Ishikawa (cell line): ENCODE measurements around the gene PBX4.

Experiments used
- CEBPB ChIP-seq: IDR thresholded peaks from 2 replicates; pipeline ENCODE4 v1.6.1; 2012
- CREB1 ChIP-seq: IDR thresholded peaks from 2 replicates; pipeline ENCODE4 v1.6.1; 2012; ENCODE audit warnings: low read depth
- EGR1 ChIP-seq: IDR thresholded peaks from 2 replicates; pipeline ENCODE4 v1.6.1; 2012
- EP300 ChIP-seq: IDR thresholded peaks from 2 replicates; pipeline ENCODE4 v1.6.1; 2012; ENCODE audit warnings: borderline replicate concordance
- FOXM1 ChIP-seq: IDR thresholded peaks from 2 replicates; pipeline ENCODE4 v1.6.1; 2012; ENCODE audit warnings: low read depth, borderline replicate concordance
- NFIC ChIP-seq: IDR thresholded peaks from 2 replicates; pipeline ENCODE4 v1.6.1; 2012
- RAD21 ChIP-seq: IDR thresholded peaks from 2 replicates; pipeline ENCODE4 v1.6.1; 2012; ENCODE audit warnings: low read depth
- TAF1 ChIP-seq: IDR thresholded peaks from 2 replicates; pipeline ENCODE4 v1.6.1; 2012; ENCODE audit warnings: low read depth, mild to moderate bottlenecking
- TCF12 ChIP-seq: IDR thresholded peaks from 2 replicates; pipeline ENCODE4 v1.6.1; 2012; ENCODE audit warnings: low read depth
- TEAD4 ChIP-seq: IDR thresholded peaks from 2 replicates; pipeline ENCODE4 v1.6.1; 2012
- YY1 ChIP-seq: IDR thresholded peaks from 2 replicates; pipeline ENCODE4 v1.6.1; 2012; ENCODE audit warnings: low read depth
- ZBTB7A ChIP-seq: IDR thresholded peaks from 2 replicates; pipeline ENCODE4 v1.6.1; 2012; ENCODE audit warnings: low read depth
- TF ChIP-seq, protein P1 (sequence below): IDR thresholded peaks from 2 replicates; pipeline ENCODE4 v1.6.1; 2012; ENCODE audit warnings: low read depth, mild to moderate bottlenecking
- TF ChIP-seq, protein P2 (sequence below): IDR thresholded peaks from 2 replicates; pipeline ENCODE4 v1.6.1; 2012
- TF ChIP-seq, protein P3 (sequence below): IDR thresholded peaks from 2 replicates; pipeline ENCODE4 v1.6.1; 2012

PBX4 gene

DNA sequence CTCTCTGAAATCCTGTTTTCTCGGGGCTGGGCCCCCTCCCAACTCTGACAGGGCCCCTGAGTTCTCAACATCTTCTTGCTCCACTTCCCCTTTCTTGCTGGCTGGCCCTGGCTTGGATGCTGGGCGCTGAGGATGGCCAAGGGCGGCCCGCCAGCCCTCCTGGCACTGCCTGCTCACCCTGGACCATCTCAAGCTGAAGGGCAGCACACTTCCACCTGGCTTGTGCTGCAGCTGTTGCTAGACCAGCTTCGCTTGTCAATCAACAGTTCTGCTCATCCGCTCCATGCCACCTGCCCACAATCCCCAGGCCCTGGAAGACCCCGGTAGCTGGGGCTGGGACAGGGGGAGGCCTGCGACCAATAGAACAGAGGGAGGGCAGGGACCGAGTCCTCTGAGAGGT is 31.8 kb upstream of the PBX4 start:
- TF ChIP-seq CEBPB (no peak), EGR1 (no peak), RAD21 (no peak), ZBTB7A (no peak), NFIC (no peak), TAF1 (no peak), TCF12 (no peak), FOXM1 (no peak), EP300 (no peak), CREB1 (no peak), YY1 (no peak), TEAD4 (no peak)
- TF ChIP-seq, protein P1, sequence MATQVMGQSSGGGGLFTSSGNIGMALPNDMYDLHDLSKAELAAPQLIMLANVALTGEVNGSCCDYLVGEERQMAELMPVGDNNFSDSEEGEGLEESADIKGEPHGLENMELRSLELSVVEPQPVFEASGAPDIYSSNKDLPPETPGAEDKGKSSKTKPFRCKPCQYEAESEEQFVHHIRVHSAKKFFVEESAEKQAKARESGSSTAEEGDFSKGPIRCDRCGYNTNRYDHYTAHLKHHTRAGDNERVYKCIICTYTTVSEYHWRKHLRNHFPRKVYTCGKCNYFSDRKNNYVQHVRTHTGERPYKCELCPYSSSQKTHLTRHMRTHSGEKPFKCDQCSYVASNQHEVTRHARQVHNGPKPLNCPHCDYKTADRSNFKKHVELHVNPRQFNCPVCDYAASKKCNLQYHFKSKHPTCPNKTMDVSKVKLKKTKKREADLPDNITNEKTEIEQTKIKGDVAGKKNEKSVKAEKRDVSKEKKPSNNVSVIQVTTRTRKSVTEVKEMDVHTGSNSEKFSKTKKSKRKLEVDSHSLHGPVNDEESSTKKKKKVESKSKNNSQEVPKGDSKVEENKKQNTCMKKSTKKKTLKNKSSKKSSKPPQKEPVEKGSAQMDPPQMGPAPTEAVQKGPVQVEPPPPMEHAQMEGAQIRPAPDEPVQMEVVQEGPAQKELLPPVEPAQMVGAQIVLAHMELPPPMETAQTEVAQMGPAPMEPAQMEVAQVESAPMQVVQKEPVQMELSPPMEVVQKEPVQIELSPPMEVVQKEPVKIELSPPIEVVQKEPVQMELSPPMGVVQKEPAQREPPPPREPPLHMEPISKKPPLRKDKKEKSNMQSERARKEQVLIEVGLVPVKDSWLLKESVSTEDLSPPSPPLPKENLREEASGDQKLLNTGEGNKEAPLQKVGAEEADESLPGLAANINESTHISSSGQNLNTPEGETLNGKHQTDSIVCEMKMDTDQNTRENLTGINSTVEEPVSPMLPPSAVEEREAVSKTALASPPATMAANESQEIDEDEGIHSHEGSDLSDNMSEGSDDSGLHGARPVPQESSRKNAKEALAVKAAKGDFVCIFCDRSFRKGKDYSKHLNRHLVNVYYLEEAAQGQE = no peak
- TF ChIP-seq, protein P2, sequence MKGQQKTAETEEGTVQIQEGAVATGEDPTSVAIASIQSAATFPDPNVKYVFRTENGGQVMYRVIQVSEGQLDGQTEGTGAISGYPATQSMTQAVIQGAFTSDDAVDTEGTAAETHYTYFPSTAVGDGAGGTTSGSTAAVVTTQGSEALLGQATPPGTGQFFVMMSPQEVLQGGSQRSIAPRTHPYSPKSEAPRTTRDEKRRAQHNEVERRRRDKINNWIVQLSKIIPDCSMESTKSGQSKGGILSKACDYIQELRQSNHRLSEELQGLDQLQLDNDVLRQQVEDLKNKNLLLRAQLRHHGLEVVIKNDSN = no peak
- TF ChIP-seq, protein P3, sequence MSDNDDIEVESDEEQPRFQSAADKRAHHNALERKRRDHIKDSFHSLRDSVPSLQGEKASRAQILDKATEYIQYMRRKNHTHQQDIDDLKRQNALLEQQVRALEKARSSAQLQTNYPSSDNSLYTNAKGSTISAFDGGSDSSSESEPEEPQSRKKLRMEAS = no peak

DNA sequence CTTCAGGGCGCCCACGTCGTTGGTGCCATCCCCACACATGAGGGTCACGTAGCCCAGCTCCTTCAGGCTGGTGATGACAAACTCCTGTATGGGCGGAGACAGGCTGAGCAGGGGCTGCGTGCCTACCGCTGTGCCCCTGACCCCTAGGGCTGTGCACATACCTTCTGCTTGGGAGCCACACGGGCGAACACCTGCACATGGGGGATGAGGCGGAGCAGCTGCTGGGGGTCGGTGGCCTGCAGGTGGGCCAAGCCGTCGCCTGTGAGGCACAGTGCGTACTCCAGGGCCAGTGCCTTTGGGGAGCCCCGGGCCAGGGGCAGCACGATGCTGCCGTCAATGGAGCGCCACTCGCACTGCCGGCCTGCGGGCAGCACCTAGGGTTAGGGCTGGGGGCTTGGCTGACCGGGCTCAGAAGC is 31.1 kb upstream of the PBX4 start:
- TF ChIP-seq YY1 = no peak
- TF ChIP-seq CREB1 = no peak
- no peak for TF ChIP-seq NFIC
- no peak for TF ChIP-seq TEAD4
- no peak for TF ChIP-seq TAF1
- TF ChIP-seq, protein P1 = no peak
- no peak for TF ChIP-seq CEBPB
- TF ChIP-seq ZBTB7A = no peak
- TF ChIP-seq FOXM1 = no peak
- no peak for TF ChIP-seq TCF12
- TF ChIP-seq, protein P2 = no peak
- TF ChIP-seq, protein P3 = no peak
- no peak for TF ChIP-seq EP300
- TF ChIP-seq EGR1 = no peak

DNA sequence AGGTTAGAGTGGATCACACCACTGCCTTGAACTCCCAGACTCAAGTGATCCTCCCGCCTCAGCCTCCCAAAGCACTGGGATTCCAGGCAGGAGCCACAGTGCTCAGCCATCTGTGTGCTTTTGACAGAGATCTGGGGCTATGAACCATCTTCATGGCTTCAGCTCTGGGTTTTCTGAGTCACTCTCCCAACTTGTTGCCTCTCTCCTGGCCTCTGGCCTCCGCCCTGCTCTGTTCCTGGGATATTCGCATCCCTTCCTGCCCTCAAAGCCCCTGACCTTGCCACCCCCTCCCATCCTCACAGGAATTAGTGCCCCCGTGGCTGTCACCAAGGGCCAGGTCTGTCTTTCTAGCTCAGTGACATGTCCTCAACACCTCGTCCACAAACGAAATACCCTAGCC is 30.7 kb upstream of the PBX4 start:
- no peak for TF ChIP-seq TEAD4
- no peak for TF ChIP-seq NFIC
- no peak for TF ChIP-seq EGR1
- TF ChIP-seq, protein P2 = no peak
- TF ChIP-seq EP300 = no peak
- TF ChIP-seq RAD21 = no peak
- no peak for TF ChIP-seq FOXM1
- no peak for TF ChIP-seq YY1
- TF ChIP-seq, protein P3 = no peak
- no peak for TF ChIP-seq CEBPB
- no peak for TF ChIP-seq CREB1
- no peak for TF ChIP-seq TCF12

DNA sequence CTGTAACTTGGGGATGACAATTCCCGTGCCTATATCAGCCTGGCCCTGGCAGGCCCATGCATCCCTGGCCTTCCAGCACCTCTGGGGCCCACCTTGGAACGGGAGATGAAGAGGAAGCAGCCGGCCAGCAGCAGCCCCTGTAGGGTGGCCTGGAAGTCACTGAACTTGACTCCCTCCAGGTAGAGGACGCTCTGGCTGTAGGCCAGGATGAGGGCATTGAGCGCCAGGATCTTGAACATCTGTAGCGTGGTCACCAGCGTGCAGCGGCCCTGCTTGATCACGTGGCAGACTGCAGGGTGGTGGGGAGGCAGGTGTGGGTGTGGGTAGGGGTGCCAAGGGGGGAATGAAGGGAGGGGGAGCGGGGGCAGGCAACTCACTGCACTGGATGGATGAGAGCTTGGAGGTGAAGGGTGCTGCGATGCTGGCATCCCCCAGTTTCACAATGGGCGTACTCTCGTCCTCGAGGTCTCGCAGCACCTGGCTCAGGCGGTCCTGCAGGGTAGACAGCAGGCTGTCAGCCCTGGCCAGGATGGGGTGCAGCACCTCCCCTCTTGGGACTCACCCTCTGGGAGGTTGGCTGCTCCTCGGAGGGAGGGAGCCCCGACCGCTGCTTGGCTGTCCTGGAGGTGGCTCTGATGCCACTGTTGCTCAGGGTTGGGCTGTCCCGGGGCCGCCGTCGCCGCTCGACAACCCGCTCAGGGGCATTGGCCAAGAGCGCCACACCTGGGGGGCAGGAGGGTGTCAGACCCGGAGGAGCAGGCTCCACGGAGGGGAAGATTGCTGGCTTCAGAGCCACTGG is 28.7 kb upstream of the PBX4 start:
- TF ChIP-seq TEAD4 (no peak), FOXM1 (no peak), TCF12 (no peak), EGR1 (no peak), EP300 (no peak), ZBTB7A (no peak), NFIC (no peak), CREB1 (no peak), YY1 (no peak), TAF1 (no peak), RAD21 (no peak), CEBPB (no peak)
- TF ChIP-seq, protein P1 = no peak
- TF ChIP-seq, protein P2 = no peak
- TF ChIP-seq, protein P3 = no peak
